ENCODE data around the gene KCTD16.

The KCTD16 gene

GRCh38 chr5:144177548-144177947 lies 6.9 kb downstream of the KCTD16 start:
- CTCF ChIA-PET = interaction anchor here (1.6 kb wide), 1 partner anchor 14 kb away, joined by 5 read pairs; no protein-coding TSS in a partner anchor
- H3K36me3 ChIP-seq (ENCODE audit: control insufficient read depth in 2 of 2, insufficient read depth in 1 of 2, low read length in 2 of 2) = no peaks in the 10 kb centered on the region
- H3K27ac ChIP-seq (ENCODE audit: extremely low read depth, low read depth, low read length) = no peak overlapping the region
- TF ChIP-seq ZNF112 (tag by site-specific recombination; IDR thresholded peaks at IDR 0.05) (no peak), ATF2 (tag by site-specific recombination; IDR thresholded peaks at IDR 0.05; ENCODE audit: low read depth) (no peak), ZNF324 (tag by site-specific recombination; IDR thresholded peaks at IDR 0.05) (no peak), ZNF302 (tag by site-specific recombination; IDR thresholded peaks at IDR 0.05; ENCODE audit: low read depth) (no peak), ZNF488 (tag by site-specific recombination; IDR thresholded peaks at IDR 0.05) (no peak), ZNF2 (tag by site-specific recombination; IDR thresholded peaks at IDR 0.05) (no peak), KLF17 (tag by site-specific recombination; IDR thresholded peaks at IDR 0.05) (no peak), GLIS2 (tag by site-specific recombination; IDR thresholded peaks at IDR 0.05) (no peak), IKZF3 (tag by site-specific recombination; IDR thresholded peaks at IDR 0.05) (no peak), ZBTB8A (tag by site-specific recombination; IDR thresholded peaks at IDR 0.05) (no peak), ZNF140 (tag by site-specific recombination; IDR thresholded peaks at IDR 0.05) (no peak), ZNF626 (tag by site-specific recombination; IDR thresholded peaks at IDR 0.05) (no peak), ZEB2 (tag by site-specific recombination; IDR thresholded peaks at IDR 0.05) (no peak), TSHZ1 (tag by site-specific recombination; IDR thresholded peaks at IDR 0.05; ENCODE audit: borderline replicate concordance) (no peak), YY2 (tag by site-specific recombination; IDR thresholded peaks at IDR 0.05) (no peak), ZNF274 (IDR thresholded peaks at IDR 0.05; ENCODE audit: low read length) (no peak), ZNF274 (tag by site-specific recombination; IDR thresholded peaks at IDR 0.05; ENCODE audit: borderline replicate concordance) (no peak)
- POLR2A ChIA-PET = no interaction called here
- no peaks in the 10 kb centered on the region for H3K4me1 ChIP-seq (ENCODE audit: control insufficient read depth, insufficient read depth, low read length)
- no peak overlapping the region for H3K4me3 ChIP-seq (ENCODE audit: low read depth, low read length)
- H3K9me3 ChIP-seq (ENCODE audit: control insufficient read depth, insufficient read depth, low read depth, low read length) = no peaks in the 10 kb centered on the region

GRCh38 chr5:144179226-144179625 lies 8.6 kb downstream of the KCTD16 start:
- H3K36me3 ChIP-seq (ENCODE audit: control insufficient read depth in 2 of 2, insufficient read depth in 1 of 2, low read length in 2 of 2) = no peaks in the 10 kb centered on the region
- no peak overlapping the region for H3K4me3 ChIP-seq (ENCODE audit: low read depth, low read length)
- H3K9me3 ChIP-seq (ENCODE audit: control insufficient read depth, insufficient read depth, low read depth, low read length) = no peaks in the 10 kb centered on the region
- POLR2A ChIA-PET = interaction anchor here (0.9 kb wide), 1 partner anchor 9 kb away, joined by 3 read pairs; the partner anchor contains the start of genes KCTD16 and YIPF5
- TF ChIP-seq ZNF223 (tag by site-specific recombination; IDR thresholded peaks at IDR 0.05) (no peak), ZNF501 (tag by site-specific recombination; IDR thresholded peaks at IDR 0.05) (no peak), ZNF514 (tag by site-specific recombination; IDR thresholded peaks at IDR 0.05) (no peak)
- H3K27ac ChIP-seq (ENCODE audit: extremely low read depth, low read depth, low read length) = no peak overlapping the region
- H3K4me1 ChIP-seq (ENCODE audit: control insufficient read depth, insufficient read depth, low read length) = no peaks in the 10 kb centered on the region
- CTCF ChIA-PET = interaction anchor here (0.6 to 1.1 kb wide), 2 partner anchors 283 to 1261 kb away, joined by 3 to 4 read pairs; no protein-coding TSS in a partner anchor
